ENCODE results near the gene PANK1.
"Not testable (repeated sequence)": the region's sequence is repeated elsewhere in the genome, so short reads cannot be mapped to it uniquely, and the experiment has no call there.

The PANK1 gene

GRCh38 chr10:89553064-89553734 lies 91.8 kb downstream of the PANK1 start:
- Mint-ChIP-seq H3K9me3 (no peaks in the 10 kb centered on the region), H3K27me3 (peaks cover 10% of the 10 kb centered on the region), H3K36me3 (ENCODE audit: low read depth) (no peaks in the 10 kb centered on the region), H3K4me1 (ENCODE audit: low read depth) (no peaks in the 10 kb centered on the region), H3K4me3 (no peak overlapping the region), H3K27ac (no peak overlapping the region)

- no peaks in the 10 kb centered on the region for H3K36me3 Mint-ChIP-seq (ENCODE audit: low read depth)
- peaks cover 10% of the 10 kb centered on the region for H3K27me3 Mint-ChIP-seq
- H3K4me3 Mint-ChIP-seq: no peak overlapping the region
- no peak overlapping the region for H3K27ac Mint-ChIP-seq
- H3K4me1 Mint-ChIP-seq (ENCODE audit: low read depth): no peaks in the 10 kb centered on the region
- no peaks in the 10 kb centered on the region for H3K9me3 Mint-ChIP-seq
Measured at GRCh38 chr10:89552213-89552612, 92.8 kb downstream of the PANK1 start.

- Mint-ChIP-seq H3K27me3 (peaks cover 10% of the 10 kb centered on the region), H3K4me1 (ENCODE audit: low read depth) (no peaks in the 10 kb centered on the region), H3K4me3 (no peak overlapping the region), H3K27ac (no peak overlapping the region), H3K9me3 (no peaks in the 10 kb centered on the region), H3K36me3 (ENCODE audit: low read depth) (no peaks in the 10 kb centered on the region)
Measured at GRCh38 chr10:89550509-89550908, 94.5 kb downstream of the PANK1 start.

- Mint-ChIP-seq H3K9me3 (no peaks in the 10 kb centered on the region), H3K36me3 (ENCODE audit: low read depth) (no peaks in the 10 kb centered on the region), H3K27me3 (peaks cover 10% of the 10 kb centered on the region), H3K27ac (no peak overlapping the region), H3K4me3 (no peak overlapping the region), H3K4me1 (ENCODE audit: low read depth) (no peaks in the 10 kb centered on the region)
Measured at GRCh38 chr10:89549510-89549909, 95.5 kb downstream of the PANK1 start.

DNA sequence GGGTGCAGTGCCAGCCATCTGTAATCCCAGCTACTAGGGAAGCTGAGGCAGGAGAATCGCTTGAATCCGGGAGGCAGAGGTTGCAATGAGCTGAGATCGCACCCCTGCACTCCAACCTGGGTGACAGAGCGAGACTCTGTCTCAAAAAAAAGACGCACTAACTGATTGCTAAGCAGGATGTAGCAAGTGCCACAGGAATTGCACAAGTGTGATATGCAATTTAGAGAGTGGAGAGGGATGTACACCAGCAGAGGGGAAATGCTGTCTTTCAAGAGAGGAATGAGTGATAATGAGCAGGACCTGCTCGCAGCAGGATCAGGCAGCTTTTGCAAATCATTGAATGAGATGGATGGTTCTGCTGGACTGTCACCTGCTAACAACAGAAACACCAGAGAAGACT lies 96.4 kb downstream of the PANK1 start:
- no peaks in the 10 kb centered on the region for H3K4me1 Mint-ChIP-seq (ENCODE audit: low read depth)
- H3K36me3 Mint-ChIP-seq (ENCODE audit: low read depth): no peaks in the 10 kb centered on the region
- no peaks in the 10 kb centered on the region for H3K9me3 Mint-ChIP-seq
- no peak overlapping the region for H3K27ac Mint-ChIP-seq
- no peak overlapping the region for H3K4me3 Mint-ChIP-seq
- H3K27me3 Mint-ChIP-seq: peaks cover 10% of the 10 kb centered on the region

GRCh38 chr10:89547853-89548513 lies 97.1 kb downstream of the PANK1 start:
- Mint-ChIP-seq H3K9me3 (no peaks in the 10 kb centered on the region), H3K27me3 (peaks cover 10% of the 10 kb centered on the region), H3K4me1 (ENCODE audit: low read depth) (no peaks in the 10 kb centered on the region), H3K36me3 (ENCODE audit: low read depth) (no peaks in the 10 kb centered on the region), H3K27ac (no peak overlapping the region), H3K4me3 (no peak overlapping the region)

DNA sequence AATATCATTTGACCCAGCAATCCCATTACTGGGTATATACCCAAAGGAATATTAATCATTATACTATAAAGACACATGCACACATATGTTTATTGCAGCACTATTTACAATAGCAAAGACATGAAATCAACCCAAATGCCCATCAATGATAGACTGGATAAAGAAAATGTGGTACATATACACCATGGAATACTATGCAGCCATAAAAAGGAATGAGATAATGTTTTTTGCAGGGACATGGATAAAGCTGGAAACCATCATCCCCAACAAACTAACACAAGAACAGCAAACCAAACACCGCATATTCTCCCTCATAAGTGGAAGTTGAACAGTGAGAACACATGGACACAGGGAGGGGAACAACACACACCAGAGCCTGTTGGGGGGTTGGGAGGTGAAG lies 98.4 kb downstream of the PANK1 start:
- H3K4me1 Mint-ChIP-seq (ENCODE audit: low read depth); H3K9me3 Mint-ChIP-seq; H3K36me3 Mint-ChIP-seq (ENCODE audit: low read depth); H3K4me3 Mint-ChIP-seq; H3K27me3 Mint-ChIP-seq; H3K27ac Mint-ChIP-seq: not testable (repeated sequence)

GRCh38 chr10:89543841-89544240 lies 101.2 kb downstream of the PANK1 start:
- peaks cover 27% of the 10 kb centered on the region for H3K27me3 Mint-ChIP-seq
- no peaks in the 10 kb centered on the region for H3K36me3 Mint-ChIP-seq (ENCODE audit: low read depth)
- H3K4me1 Mint-ChIP-seq (ENCODE audit: low read depth): no peaks in the 10 kb centered on the region
- no peak overlapping the region for H3K4me3 Mint-ChIP-seq
- no peak overlapping the region for H3K27ac Mint-ChIP-seq
- no peaks in the 10 kb centered on the region for H3K9me3 Mint-ChIP-seq

- H3K4me3 Mint-ChIP-seq: no peak overlapping the region
- H3K27ac Mint-ChIP-seq: no peak overlapping the region
- no peaks in the 10 kb centered on the region for H3K9me3 Mint-ChIP-seq
- peaks cover 3% of the 10 kb centered on the region for H3K4me1 Mint-ChIP-seq (ENCODE audit: low read depth)
- no peaks in the 10 kb centered on the region for H3K36me3 Mint-ChIP-seq (ENCODE audit: low read depth)
- H3K27me3 Mint-ChIP-seq: peaks cover 49% of the 10 kb centered on the region
Measured at GRCh38 chr10:89540420-89540949, 104.6 kb downstream of the PANK1 start.

DNA sequence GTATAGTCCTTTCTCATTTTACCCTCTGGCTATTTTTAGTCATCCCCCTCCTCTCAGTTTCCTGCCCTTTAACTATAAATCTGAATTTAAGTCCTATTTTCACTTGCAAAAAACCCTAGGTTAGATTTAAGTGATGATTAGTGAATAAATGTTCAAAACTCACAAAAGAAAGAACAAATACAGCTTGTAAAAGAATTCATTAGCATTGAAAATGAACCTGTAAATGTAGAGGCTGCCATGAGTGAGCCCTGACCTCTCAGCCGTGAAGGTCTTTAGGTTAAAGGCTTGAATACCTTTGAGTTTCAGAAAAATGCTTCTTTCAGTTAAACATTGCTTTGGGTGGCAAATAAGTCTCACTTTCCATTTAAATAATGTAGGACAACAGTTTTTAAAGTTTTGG lies 107.7 kb downstream of the PANK1 start:
- H3K9me3 Mint-ChIP-seq: no peaks in the 10 kb centered on the region
- peaks cover 8% of the 10 kb centered on the region for H3K4me1 Mint-ChIP-seq (ENCODE audit: low read depth)
- H3K27me3 Mint-ChIP-seq: peaks cover 67% of the 10 kb centered on the region
- no peak overlapping the region for H3K4me3 Mint-ChIP-seq
- H3K36me3 Mint-ChIP-seq (ENCODE audit: low read depth): no peaks in the 10 kb centered on the region
- H3K27ac Mint-ChIP-seq: no peak overlapping the region

DNA sequence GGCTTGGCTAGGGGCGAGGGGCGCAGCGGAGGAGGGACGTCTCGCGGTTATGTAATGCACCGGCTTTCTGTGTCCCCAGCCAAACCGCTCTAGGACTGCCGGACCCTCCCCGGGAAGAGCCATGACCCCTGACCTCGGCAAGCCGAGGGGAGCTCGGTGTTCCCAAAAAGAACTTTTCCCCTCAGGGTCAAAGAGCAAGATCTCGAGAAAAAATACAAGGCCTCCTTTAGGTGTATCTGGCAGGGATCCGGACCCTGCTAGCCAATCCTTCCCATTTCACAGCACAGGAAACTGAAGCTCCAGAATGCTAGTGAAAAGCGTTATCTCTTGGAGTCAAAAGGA lies 109.1 kb downstream of the PANK1 start:
- Mint-ChIP-seq H3K36me3 (ENCODE audit: low read depth) (no peaks in the 10 kb centered on the region), H3K27me3 (peaks cover 78% of the 10 kb centered on the region), H3K4me3 (no peak overlapping the region), H3K9me3 (no peaks in the 10 kb centered on the region), H3K27ac (no peak overlapping the region), H3K4me1 (ENCODE audit: low read depth) (peaks cover 8% of the 10 kb centered on the region)

- H3K4me1 Mint-ChIP-seq (ENCODE audit: low read depth): peaks cover 8% of the 10 kb centered on the region
- peaks cover 77% of the 10 kb centered on the region for H3K27me3 Mint-ChIP-seq
- H3K27ac Mint-ChIP-seq: no peak within 1 kb of the TSS
- H3K9me3 Mint-ChIP-seq: no peaks in the 10 kb centered on the region
- peak within 1 kb of the TSS; percentile 30 for H3K4me3 Mint-ChIP-seq
- no peaks in the 10 kb centered on the region for H3K36me3 Mint-ChIP-seq (ENCODE audit: low read depth)
Measured at GRCh38 chr10:89535171-89536012, 109.7 kb downstream of the PANK1 start, which contains the start of gene SLC16A12. TSS of gene SLC16A12 (minus strand) at chr10:89535594. CDS start at chr10:89462578, 73,016 bp downstream.

- Mint-ChIP-seq H3K27me3 (peaks cover 71% of the 10 kb centered on the region), H3K4me1 (ENCODE audit: low read depth) (peaks cover 8% of the 10 kb centered on the region), H3K9me3 (no peaks in the 10 kb centered on the region), H3K36me3 (ENCODE audit: low read depth) (no peaks in the 10 kb centered on the region), H3K27ac (no peak overlapping the region), H3K4me3 (peak overlapping the region; percentile 30)
Measured at GRCh38 chr10:89534826-89535166, 110.2 kb downstream of the PANK1 start.

All from stimulated activated naive CD8-positive, alpha-beta T cell treated with anti-CD3 and anti-CD28 coated beads, Interleukin-15, Interleukin-2, amounts not matched to agents 100 ng/mL and 50 ng/mL, for 24 hours (primary cell).